Uterus (tissue), 2 donors: ENCODE data around the gene SSBP4.

ENCODE experiments used
- CTCF ChIP-seq, 4 experiments: fragments of 200-600 bp in 2 of 4; fragments of 450-650 bp in 2 of 4; sonication (generic) in 2 of 4; IDR thresholded peaks; one replicate each; pipeline ENCODE4 v1.5.1; 2016 to 2019; ENCODE audit warnings: antibody characterized with exemption in 4 of 4, mild to moderate bottlenecking in 2 of 4, moderate library complexity in 1 of 4
- POLR2A ChIP-seq, 2 donors: fragments of 450-650 bp; IDR thresholded peaks; one replicate each; pipeline ENCODE4 v1.6.1; 2016; ENCODE audit warnings: antibody characterized with exemption in 2 of 2, mild to moderate bottlenecking in 1 of 2, moderate library complexity in 1 of 2

DNA sequence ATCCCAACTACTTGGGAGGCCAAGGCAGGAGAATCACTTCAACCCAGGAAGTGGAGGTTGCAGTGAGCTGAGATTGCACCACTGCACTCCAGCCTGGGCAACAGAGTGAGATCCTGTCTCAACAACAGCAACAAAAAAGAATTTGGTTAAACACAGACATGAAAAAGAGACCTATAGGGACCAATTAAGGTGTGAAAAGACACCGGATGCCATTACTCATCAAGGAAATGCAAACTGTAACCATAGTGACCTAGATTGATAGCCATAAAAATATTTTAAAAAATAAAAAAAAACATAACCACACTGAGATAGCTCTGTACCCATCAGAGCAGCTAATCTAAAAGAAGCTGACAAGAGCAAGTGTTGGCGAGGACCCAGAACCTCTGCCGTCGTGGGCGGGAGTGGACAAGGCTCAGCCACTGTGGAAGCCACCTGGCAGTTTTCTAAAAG is 55.8 kb downstream of the SSBP4 start:
- no peak for TF ChIP-seq POLR2A (IDR thresholded peaks at IDR 0.05)
- no peak for TF ChIP-seq CTCF (IDR thresholded peaks at IDR 0.05)
